Activated naive CD8-positive, alpha-beta T cell treated with anti-CD3 and anti-CD28 coated beads, Interleukin-2, amount 50 U/mL, for 24 hours (primary cell): ENCODE data around the gene SLIRP.
"Not testable (repeated sequence)": the region's sequence is repeated elsewhere in the genome, so short reads cannot be mapped to it uniquely, and the experiment has no call there.

Source experiments
- ATAC-seq: fragments of 150-1000 bp; cut with Tn5 transposase; one replicate; pipeline ENCODE4 v1.10.0; 2021
- DNase-seq: peaks from one replicate; pipeline ENCODE4 v3.0.0; 2021
- H3K27ac Mint-ChIP-seq: one replicate; pipeline ENCODE4 v1.8.0; 2021; ENCODE audit warnings: mild to moderate bottlenecking, mixed read lengths
- H3K27me3 Mint-ChIP-seq: one replicate; pipeline ENCODE4 v1.8.0; 2021; ENCODE audit warnings: mixed read lengths
- H3K36me3 Mint-ChIP-seq: one replicate; pipeline ENCODE4 v1.8.0; 2021; ENCODE audit warnings: low read depth, mixed read lengths
- H3K4me1 Mint-ChIP-seq: one replicate; pipeline ENCODE4 v1.8.0; 2021; ENCODE audit warnings: mixed read lengths
- H3K4me3 Mint-ChIP-seq: one replicate; pipeline ENCODE4 v1.8.0; 2021; ENCODE audit warnings: mild to moderate bottlenecking, moderate library complexity, mixed read lengths
- H3K9me3 Mint-ChIP-seq: one replicate; pipeline ENCODE4 v1.8.0; 2021; ENCODE audit warnings: mixed read lengths

Gene SLIRP

GRCh38 chr14:77714926-77715325 is 7.0 kb downstream of the SLIRP start:
- peaks cover 60% of the 10 kb centered on the region for H3K36me3 Mint-ChIP-seq
- ATAC-seq = peak; percentile 73
- H3K4me3 Mint-ChIP-seq = no peak overlapping the region
- no peak for DNase-seq
- H3K27me3 Mint-ChIP-seq = no peaks in the 10 kb centered on the region
- H3K9me3 Mint-ChIP-seq = no peaks in the 10 kb centered on the region
- H3K4me1 Mint-ChIP-seq = peaks cover 30% of the 10 kb centered on the region
- H3K27ac Mint-ChIP-seq = peak overlapping the region; percentile 84

GRCh38 chr14:77717608-77718305 is 9.9 kb downstream of the SLIRP start:
- DNase-seq = no peak
- Mint-ChIP-seq H3K4me3 (no peak overlapping the region), H3K27me3 (no peaks in the 10 kb centered on the region), H3K36me3 (peaks cover 64% of the 10 kb centered on the region), H3K4me1 (peaks cover 21% of the 10 kb centered on the region), H3K9me3 (no peaks in the 10 kb centered on the region), H3K27ac (peak overlapping the region; percentile 25)
- ATAC-seq = no peak

GRCh38 chr14:77721437-77721836 is 13.5 kb downstream of the SLIRP start:
- Mint-ChIP-seq H3K27ac (no peak overlapping the region), H3K36me3 (peaks cover 67% of the 10 kb centered on the region), H3K4me3 (no peak overlapping the region)

DNA sequence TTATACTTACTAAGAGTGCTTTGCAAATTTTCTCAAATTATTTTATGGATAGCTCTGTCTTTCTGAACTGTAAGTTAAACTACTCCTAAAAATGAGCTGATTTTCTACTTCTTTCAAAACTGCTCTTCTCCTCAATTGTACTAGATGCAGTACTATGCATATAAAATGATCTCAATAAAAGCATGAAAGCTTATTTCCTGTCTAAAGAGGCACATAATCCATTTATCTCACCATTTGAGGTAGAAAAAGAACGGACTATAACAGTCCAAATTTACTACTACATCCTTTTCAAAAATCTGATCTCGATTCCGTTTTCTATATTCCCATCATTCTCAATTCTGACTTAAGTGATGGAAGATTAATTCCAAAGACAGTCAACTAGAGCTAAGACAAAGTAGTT is 14.4 kb downstream of the SLIRP start:
- Mint-ChIP-seq H3K4me1 (no peaks in the 10 kb centered on the region), H3K27ac (peak overlapping the region; percentile 11), H3K27me3 (no peaks in the 10 kb centered on the region), H3K36me3 (peaks cover 70% of the 10 kb centered on the region), H3K9me3 (no peaks in the 10 kb centered on the region), H3K4me3 (no peak overlapping the region)
- ATAC-seq (no peak), DNase-seq (no peak)

More at GRCh38 chr14:77721437-77721836, 13.5 kb downstream of the SLIRP start:
- H3K9me3 Mint-ChIP-seq = no peaks in the 10 kb centered on the region
- DNase-seq (no peak), ATAC-seq (no peak)
- no peaks in the 10 kb centered on the region for H3K4me1 Mint-ChIP-seq
- H3K27me3 Mint-ChIP-seq = no peaks in the 10 kb centered on the region

DNA sequence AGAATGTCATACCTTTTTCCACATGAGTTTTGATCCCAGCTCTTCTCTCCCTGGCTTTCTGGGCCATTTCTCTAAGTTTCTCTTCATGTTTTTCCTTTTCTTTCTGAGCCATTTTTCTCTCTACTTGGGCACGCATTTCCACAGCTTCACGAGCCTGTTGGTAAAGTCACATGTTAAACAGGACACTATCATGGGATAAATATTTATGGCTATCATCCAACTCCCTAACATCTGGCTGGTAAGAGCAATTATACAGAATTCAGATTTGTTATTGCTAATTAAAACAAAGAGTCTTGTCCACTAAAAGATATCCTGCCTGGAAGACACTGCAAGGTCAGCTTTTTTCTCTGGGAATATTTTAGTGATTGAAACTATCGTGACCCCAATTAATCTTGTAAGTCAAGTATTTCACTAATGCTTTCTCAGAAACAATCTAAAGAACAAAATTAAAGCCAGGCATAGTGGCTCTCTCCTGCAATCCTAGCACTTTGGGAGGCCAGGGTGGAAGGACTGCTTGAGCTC is 23.1 kb downstream of the SLIRP start:
- Mint-ChIP-seq H3K4me3 (no peak overlapping the region), H3K27ac (peak overlapping the region; percentile 61), H3K27me3 (no peaks in the 10 kb centered on the region), H3K9me3 (no peaks in the 10 kb centered on the region), H3K36me3 (peaks cover 65% of the 10 kb centered on the region), H3K4me1 (peaks cover 6% of the 10 kb centered on the region)
- ATAC-seq (no peak), DNase-seq (no peak)

DNA sequence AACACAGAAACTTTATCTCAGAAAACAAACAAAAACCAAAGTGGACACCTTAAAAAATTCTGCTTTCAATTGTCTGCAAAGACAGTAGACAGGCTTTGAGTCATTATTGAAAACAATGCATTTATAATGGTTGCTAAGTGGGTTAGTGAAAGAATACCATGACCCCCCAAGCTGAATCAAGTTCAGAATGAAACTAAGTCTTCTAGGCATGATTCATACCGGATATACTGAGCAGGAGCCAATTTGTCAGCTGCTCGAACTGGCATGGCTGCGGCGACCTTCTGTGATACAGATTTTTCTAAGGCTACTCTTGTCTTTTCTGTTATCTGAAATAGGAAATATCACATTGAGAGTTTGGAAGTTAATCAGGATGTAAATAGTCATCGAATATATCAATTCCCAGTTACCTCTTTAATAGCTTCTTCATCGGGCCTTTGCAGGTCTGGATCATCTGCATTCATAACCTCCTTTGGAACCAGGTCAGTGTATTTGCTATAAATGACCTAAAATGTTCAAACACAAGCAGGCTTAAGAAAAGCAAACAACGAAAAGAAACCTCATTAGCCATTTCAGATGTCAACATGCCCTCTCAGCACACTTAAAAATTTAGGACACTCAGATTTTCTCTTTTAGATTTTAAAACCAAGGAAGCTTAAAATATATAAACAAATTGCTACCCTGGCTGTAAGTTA is 30.8 kb downstream of the SLIRP start:
- Mint-ChIP-seq H3K36me3 (peaks cover 54% of the 10 kb centered on the region), H3K27me3 (no peaks in the 10 kb centered on the region), H3K4me1 (peaks cover 44% of the 10 kb centered on the region), H3K4me3 (no peak overlapping the region), H3K27ac (peak overlapping the region; percentile 82), H3K9me3 (no peaks in the 10 kb centered on the region)
- ATAC-seq (peak; percentile 89), DNase-seq (no peak)

DNA sequence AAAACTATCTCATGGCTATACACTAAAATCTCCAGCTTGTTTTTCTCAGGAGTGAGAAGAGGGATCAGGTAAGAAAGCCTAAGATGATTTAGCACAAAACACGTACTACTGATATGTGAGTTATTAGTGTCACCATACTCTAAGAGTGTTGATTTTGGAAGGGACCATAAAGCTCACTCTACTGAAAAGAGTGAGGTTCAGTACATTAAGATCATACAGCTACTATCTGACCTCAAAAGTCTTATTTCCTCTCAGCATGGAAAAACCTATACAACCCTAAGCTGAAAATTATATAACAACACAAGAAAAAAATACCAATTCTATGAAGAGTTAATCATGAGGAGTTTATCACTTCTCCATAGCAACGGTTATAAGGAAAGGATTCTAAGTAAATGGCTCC is 33.5 kb downstream of the SLIRP start:
- Mint-ChIP-seq H3K9me3 (no peaks in the 10 kb centered on the region), H3K36me3 (peaks cover 49% of the 10 kb centered on the region), H3K4me3 (no peak overlapping the region), H3K27me3 (no peaks in the 10 kb centered on the region), H3K4me1 (peaks cover 42% of the 10 kb centered on the region), H3K27ac (peak overlapping the region; percentile 33)
- no peak for DNase-seq
- no peak for ATAC-seq

DNA sequence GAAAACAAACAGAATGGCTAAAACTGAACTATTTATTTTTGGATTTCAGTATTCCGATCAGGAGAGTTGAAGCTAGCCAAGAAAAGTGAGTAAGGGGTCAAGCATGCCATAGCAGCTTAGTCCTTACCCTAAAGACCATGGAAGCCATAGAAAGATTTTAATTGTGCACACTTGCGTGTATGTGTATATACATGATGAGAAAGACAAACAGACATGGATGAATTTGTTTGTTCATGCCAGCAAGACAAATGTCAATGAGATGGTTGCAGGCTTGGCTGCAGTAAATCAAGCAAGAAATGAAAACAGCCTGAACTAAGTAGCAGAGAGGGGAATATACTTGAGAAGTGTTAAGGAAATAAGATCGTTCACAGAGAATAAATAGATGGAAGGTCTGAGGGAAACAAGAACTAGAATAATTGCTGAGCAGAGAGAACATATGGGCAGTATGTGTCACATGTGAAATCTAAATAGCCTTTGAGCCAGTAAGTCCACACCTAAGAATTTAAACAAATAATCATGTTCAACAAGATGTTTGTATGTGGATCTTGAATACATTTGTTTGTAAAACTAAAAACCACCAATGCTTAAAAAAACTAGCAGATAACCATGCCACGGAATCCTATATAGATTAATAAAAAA is 38.3 kb downstream of the SLIRP start:
- H3K9me3 Mint-ChIP-seq = no peaks in the 10 kb centered on the region
- DNase-seq (no peak), ATAC-seq (no peak)
- H3K4me1 Mint-ChIP-seq = peaks cover 20% of the 10 kb centered on the region
- peak overlapping the region; percentile 68 for H3K27ac Mint-ChIP-seq
- H3K27me3 Mint-ChIP-seq = no peaks in the 10 kb centered on the region
- peaks cover 50% of the 10 kb centered on the region for H3K36me3 Mint-ChIP-seq
- no peak overlapping the region for H3K4me3 Mint-ChIP-seq

- not testable (repeated sequence) for DNase-seq, H3K9me3 Mint-ChIP-seq
- peaks cover 12% of the 10 kb centered on the region for H3K4me1 Mint-ChIP-seq
Measured at GRCh38 chr14:77747425-77747824, 39.5 kb downstream of the SLIRP start.

GRCh38 chr14:77752266-77752665 is 44.4 kb downstream of the SLIRP start:
- peaks cover 48% of the 10 kb centered on the region for H3K36me3 Mint-ChIP-seq
- no peak for DNase-seq
- no peak overlapping the region for H3K27ac Mint-ChIP-seq
- H3K4me1 Mint-ChIP-seq = peaks cover 18% of the 10 kb centered on the region
- no peak for ATAC-seq
- no peaks in the 10 kb centered on the region for H3K9me3 Mint-ChIP-seq
- H3K27me3 Mint-ChIP-seq = no peaks in the 10 kb centered on the region
- no peak overlapping the region for H3K4me3 Mint-ChIP-seq

More at GRCh38 chr14:77747425-77747824, 39.5 kb downstream of the SLIRP start:
- not testable (repeated sequence) for ATAC-seq, H3K27me3 Mint-ChIP-seq, H3K4me3 Mint-ChIP-seq, H3K27ac Mint-ChIP-seq
- peaks cover 46% of the 10 kb centered on the region for H3K36me3 Mint-ChIP-seq

DNA sequence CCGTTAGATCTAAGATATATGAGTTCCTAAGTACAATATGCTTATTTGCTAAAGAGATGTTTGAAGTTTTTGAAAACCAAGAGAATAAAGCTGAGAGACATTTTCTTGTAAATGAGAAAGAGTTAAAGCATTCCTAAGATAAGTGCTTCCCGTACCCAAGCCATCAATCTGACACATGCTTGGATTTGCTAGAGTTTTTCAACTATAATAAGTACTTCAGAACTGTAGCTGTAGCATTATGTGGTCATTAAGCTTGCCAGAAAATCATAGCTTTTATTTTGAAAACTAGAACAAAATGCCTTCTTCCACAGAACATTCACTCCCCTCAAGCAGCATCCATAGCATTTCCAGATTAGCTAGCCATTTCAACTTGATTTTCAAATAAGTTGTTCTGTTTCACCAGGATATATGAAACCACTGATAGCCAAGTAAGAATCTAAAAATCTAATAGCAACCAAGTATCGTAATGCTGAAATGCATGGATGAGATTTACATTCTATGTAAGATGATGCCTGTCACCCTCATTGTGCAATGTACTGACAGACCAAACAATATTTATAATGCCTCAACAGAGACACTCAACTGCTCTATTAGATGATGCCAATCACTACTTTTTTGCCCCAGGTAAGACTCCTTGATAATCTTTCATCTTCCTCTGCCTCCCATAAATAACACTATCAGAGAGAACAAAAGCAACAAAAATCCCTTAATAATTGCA is 45.1 kb downstream of the SLIRP start:
- Mint-ChIP-seq H3K27ac (no peak overlapping the region), H3K9me3 (no peaks in the 10 kb centered on the region), H3K4me3 (no peak overlapping the region), H3K4me1 (peaks cover 25% of the 10 kb centered on the region), H3K27me3 (no peaks in the 10 kb centered on the region), H3K36me3 (peaks cover 51% of the 10 kb centered on the region)
- ATAC-seq (no peak), DNase-seq (no peak)

DNA sequence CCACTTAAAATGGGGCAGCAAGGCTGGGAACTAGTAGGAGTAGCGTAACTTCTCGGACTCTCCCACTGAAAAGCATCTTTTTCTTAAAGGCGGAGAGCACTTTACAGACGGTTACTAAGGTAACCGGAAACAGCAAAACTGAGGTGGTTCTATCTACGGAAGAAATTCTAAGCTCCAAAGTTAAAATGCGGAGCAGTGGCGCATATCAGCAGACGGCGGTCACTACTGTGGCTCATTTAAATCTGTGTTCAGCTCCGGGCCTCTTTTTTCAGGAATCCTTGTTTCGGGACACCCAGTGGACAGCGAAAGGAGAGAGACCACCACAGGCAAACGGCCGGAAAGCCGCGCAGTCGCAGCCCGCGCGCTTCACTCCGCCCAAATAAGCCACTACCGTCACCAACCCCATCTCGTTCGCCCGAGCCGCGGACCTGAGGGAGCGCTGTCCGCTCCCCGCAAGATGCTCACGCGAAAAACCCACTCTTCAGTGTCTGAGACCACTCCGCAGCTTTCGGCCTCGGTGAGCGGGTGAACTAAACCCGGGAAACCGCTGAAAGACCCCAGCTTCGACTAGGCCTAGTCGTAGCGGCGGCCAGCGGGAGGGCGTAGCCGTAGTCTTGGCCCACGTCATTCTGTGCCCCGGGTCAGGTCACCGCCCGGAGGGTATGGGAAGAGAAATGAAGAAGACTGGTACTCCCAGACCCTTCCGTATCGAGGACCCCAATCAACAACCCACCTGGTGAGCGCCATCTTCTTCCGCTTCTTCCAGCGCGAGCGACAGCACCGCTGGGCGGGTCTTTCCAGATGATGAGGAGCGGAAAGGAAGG is 52.7 kb downstream of the SLIRP start, which contains the start of gene SNW1:
TSS of gene SNW1 (minus strand) at position 776 of the 824 bp plus-strand sequence. CDS start at position 747, 29 bp downstream.
- Mint-ChIP-seq H3K9me3 (no peaks in the 10 kb centered on the region), H3K36me3 (peaks cover 25% of the 10 kb centered on the region), H3K4me1 (peaks cover 36% of the 10 kb centered on the region), H3K27ac (peak within 1 kb of the TSS; percentile 96), H3K27me3 (no peaks in the 10 kb centered on the region), H3K4me3 (peak within 1 kb of the TSS; percentile 95)
- DNase-seq = peak; percentile 91
- peak; percentile 97 for ATAC-seq

DNA sequence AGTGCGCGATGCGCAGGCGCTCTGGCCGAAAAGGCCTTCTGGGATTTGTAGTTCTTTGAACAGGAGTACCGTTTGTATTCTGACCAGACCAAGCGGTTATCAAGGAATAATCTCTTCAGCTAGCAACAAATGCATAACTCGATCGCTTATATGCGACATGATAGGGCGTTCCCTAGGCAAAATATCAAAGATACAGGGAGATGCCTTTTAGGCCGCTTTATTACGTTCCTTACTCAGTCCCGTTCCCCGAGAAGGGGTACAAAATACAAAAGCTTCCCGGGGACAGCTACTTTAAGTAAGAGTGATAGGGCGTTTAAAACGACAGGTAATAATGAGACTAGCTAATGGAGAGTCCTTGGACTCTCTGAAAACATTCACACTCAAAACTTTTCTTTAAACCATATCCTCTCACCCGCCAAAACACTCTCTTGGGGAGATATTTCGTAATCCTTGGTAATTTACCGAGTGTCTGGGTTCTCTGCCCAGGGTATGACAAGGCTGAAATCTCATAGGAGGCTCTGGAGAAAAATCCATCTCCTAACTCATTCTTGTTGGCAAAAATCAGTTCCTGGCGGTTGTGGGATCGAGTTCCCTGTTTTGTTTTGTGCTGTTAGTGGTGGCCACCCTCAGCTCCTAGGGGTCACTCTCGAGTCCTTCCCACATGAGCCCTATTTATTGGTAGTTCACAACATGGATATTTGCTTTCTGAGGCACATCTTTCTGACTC is 53.5 kb downstream of the SLIRP start:
- H3K4me3 Mint-ChIP-seq = peak overlapping the region; percentile 95
- ATAC-seq = peak; percentile 3
- no peaks in the 10 kb centered on the region for H3K27me3 Mint-ChIP-seq
- peaks cover 19% of the 10 kb centered on the region for H3K36me3 Mint-ChIP-seq
- H3K4me1 Mint-ChIP-seq = peaks cover 34% of the 10 kb centered on the region
- DNase-seq = no peak
- peak overlapping the region; percentile 96 for H3K27ac Mint-ChIP-seq
- H3K9me3 Mint-ChIP-seq = no peaks in the 10 kb centered on the region
